Activated T-cell treated with anti-CD3 and anti-CD28 coated beads for 48 hours (primary cell): ENCODE data around the gene MYLK.
"Not testable (repeated sequence)": the region's sequence is repeated elsewhere in the genome, so short reads cannot be mapped to it uniquely, and the experiment has no call there.

Experiments used
- DNase-seq: peaks from one replicate; pipeline ENCODE4 v3.0.0-alpha.2; 2020; ENCODE audit warnings: low read depth

Gene MYLK

GRCh38 chr3:123621850-123622189 lies 262.3 kb downstream of the MYLK start:
- DNase-seq = no peak

- DNase-seq = no peak
Measured at GRCh38 chr3:123621186-123621849, 262.8 kb downstream of the MYLK start.

GRCh38 chr3:123620343-123620742 lies 263.8 kb downstream of the MYLK start:
- DNase-seq = no peak

- no peak for DNase-seq
Measured at GRCh38 chr3:123618768-123619484, 265.2 kb downstream of the MYLK start.

- DNase-seq = no peak
Measured at GRCh38 chr3:123618076-123618708, 265.9 kb downstream of the MYLK start.

GRCh38 chr3:123616593-123616992 lies 267.5 kb downstream of the MYLK start:
- no peak for DNase-seq

- DNase-seq = no peak
Measured at GRCh38 chr3:123613543-123613942, 270.6 kb downstream of the MYLK start.

- DNase-seq = not testable (repeated sequence)
Measured at GRCh38 chr3:123611674-123612073, 272.5 kb downstream of the MYLK start.

GRCh38 chr3:123611082-123611481 lies 273.1 kb downstream of the MYLK start:
- DNase-seq = no peak

- DNase-seq = no peak
Measured at GRCh38 chr3:123610331-123610730, 273.8 kb downstream of the MYLK start.

- DNase-seq = no peak
Measured at GRCh38 chr3:123609063-123609462, 275.1 kb downstream of the MYLK start.

GRCh38 chr3:123608263-123608937 lies 275.7 kb downstream of the MYLK start:
- no peak for DNase-seq

GRCh38 chr3:123606527-123606926 lies 277.6 kb downstream of the MYLK start:
- no peak for DNase-seq

GRCh38 chr3:123605789-123606234 lies 278.3 kb downstream of the MYLK start:
- no peak for DNase-seq

GRCh38 chr3:123603153-123603552 lies 281.0 kb downstream of the MYLK start:
- DNase-seq = not testable (repeated sequence)

GRCh38 chr3:123602325-123602724 lies 281.8 kb downstream of the MYLK start:
- no peak for DNase-seq

GRCh38 chr3:123600863-123601262 lies 283.3 kb downstream of the MYLK start:
- DNase-seq = not testable (repeated sequence)

- no peak for DNase-seq
Measured at GRCh38 chr3:123597561-123597960, 286.6 kb downstream of the MYLK start.

- no peak for DNase-seq
Measured at GRCh38 chr3:123595396-123596180, 288.5 kb downstream of the MYLK start.

GRCh38 chr3:123593381-123593780 lies 290.8 kb downstream of the MYLK start:
- no peak for DNase-seq

- no peak for DNase-seq
Measured at GRCh38 chr3:123590685-123591450, 293.3 kb downstream of the MYLK start.
